Iris pigment epithelial cell (primary cell): ENCODE data around the gene BAHD1.
A peak's percentile ranks its signal among the peaks of the same experiment; 100 is the strongest.

Experiments
- DNase-seq: peaks from one replicate; pipeline ENCODE4 v3.0.0-alpha.2; 2011; ENCODE audit warnings: low read depth

Gene BAHD1

GRCh38 chr15:40424483-40425115, 16.2 kb upstream of the BAHD1 start:
- DNase-seq: no peak

- no peak for DNase-seq
These were observed 15.1 kb upstream of the BAHD1 start for GRCh38 chr15:40425681-40426080.

- DNase-seq: no peak
These were observed 13.6 kb upstream of the BAHD1 start for GRCh38 chr15:40427188-40427587.

- DNase-seq: no peak
These were observed 12.6 kb upstream of the BAHD1 start for GRCh38 chr15:40428185-40428584.

- no peak for DNase-seq
These were observed 11.6 kb upstream of the BAHD1 start for GRCh38 chr15:40429068-40429710.

GRCh38 chr15:40430271-40430805, 10.4 kb upstream of the BAHD1 start:
- DNase-seq: no peak

GRCh38 chr15:40435023-40435709, 5.6 kb upstream of the BAHD1 start:
- DNase-seq: no peak

GRCh38 chr15:40435710-40436089, 5.1 kb upstream of the BAHD1 start:
- DNase-seq: no peak

- DNase-seq: no peak
These were observed 4.4 kb upstream of the BAHD1 start for GRCh38 chr15:40436116-40436891.

GRCh38 chr15:40436892-40437751, 3.6 kb upstream of the BAHD1 start:
- DNase-seq: no peak

- DNase-seq: no peak
These were observed 2.7 kb upstream of the BAHD1 start for GRCh38 chr15:40437752-40438687.

- no peak for DNase-seq
These were observed 2.0 kb upstream of the BAHD1 start for GRCh38 chr15:40438712-40439111.

- no peak for DNase-seq
These were observed 1.2 kb upstream of the BAHD1 start for GRCh38 chr15:40439461-40439959.

GRCh38 chr15:40439960-40440742, 602 bp upstream of the BAHD1 start:
- peak; percentile 51 for DNase-seq

- no peak for DNase-seq
These were observed 1.1 kb downstream of the BAHD1 start for GRCh38 chr15:40441565-40442531.

- DNase-seq: no peak
These were observed 2.5 kb downstream of the BAHD1 start for GRCh38 chr15:40443255-40443654.

- DNase-seq: no peak
These were observed 3.1 kb downstream of the BAHD1 start for GRCh38 chr15:40443846-40444245.

GRCh38 chr15:40444736-40445135, 4.0 kb downstream of the BAHD1 start:
- no peak for DNase-seq
